ENCODE results near the gene STK11. TPM values are rescaled to one million over a fixed set of nuclear protein-coding genes. Genes with fewer than 3 reads are reported as not detected.

The STK11 gene
- total and polyA plus RNA-seq, 7 donors: 64.9 to 133 (median 85.9) TPM

DNA sequence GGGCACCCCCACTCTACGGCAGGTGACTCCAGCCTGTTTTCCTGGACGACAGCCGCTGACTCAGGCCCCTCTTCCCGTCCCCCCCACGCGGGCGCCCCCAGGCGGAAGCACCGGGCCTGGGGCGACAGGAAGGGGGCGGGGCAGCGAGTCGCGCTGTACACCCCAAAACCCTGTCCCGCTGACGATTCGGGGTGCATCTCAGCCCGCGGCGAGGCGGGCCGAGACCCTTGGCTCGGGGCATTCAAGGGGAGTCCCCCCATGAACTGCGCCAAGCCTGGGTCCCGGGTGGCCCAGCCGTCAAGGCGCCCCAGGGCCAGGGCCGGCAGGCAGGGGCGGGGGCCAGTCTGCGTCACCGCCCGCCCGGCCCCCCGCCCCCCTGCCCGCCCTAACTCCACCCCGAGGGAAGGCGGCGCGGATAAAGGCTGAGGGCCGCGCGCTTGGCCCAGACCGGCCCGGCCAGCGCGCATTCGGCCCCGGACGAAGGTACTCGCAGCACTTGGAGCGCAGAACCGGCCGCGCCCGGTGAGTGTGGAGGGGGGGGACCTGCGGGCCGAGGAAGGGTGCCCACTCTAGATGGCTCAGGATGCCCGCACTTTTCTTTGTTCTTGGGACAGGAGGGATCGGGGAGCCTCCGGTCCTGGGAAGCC lies 42.7 kb downstream of the STK11 start, which contains the start of gene MIDN:
Gene MIDN (plus strand): TSS at position 445 of the 647 bp plus-strand sequence. CDS start 1,714 bp downstream, outside the sequence.
- H3K36me3 ChIP-seq (ENCODE audit: insufficient read depth in 1 of 2, low read depth in 1 of 2): peaks cover 0 to 20% of the 10 kb centered on the region in 2 donors
- DNase-seq: peak; percentile 91 to 96
- TF ChIP-seq, protein P1, sequence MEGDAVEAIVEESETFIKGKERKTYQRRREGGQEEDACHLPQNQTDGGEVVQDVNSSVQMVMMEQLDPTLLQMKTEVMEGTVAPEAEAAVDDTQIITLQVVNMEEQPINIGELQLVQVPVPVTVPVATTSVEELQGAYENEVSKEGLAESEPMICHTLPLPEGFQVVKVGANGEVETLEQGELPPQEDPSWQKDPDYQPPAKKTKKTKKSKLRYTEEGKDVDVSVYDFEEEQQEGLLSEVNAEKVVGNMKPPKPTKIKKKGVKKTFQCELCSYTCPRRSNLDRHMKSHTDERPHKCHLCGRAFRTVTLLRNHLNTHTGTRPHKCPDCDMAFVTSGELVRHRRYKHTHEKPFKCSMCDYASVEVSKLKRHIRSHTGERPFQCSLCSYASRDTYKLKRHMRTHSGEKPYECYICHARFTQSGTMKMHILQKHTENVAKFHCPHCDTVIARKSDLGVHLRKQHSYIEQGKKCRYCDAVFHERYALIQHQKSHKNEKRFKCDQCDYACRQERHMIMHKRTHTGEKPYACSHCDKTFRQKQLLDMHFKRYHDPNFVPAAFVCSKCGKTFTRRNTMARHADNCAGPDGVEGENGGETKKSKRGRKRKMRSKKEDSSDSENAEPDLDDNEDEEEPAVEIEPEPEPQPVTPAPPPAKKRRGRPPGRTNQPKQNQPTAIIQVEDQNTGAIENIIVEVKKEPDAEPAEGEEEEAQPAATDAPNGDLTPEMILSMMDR (IDR thresholded peaks at IDR 0.05): peak; percentile 44
- no peaks in the 10 kb centered on the region for H3K27me3 ChIP-seq (ENCODE audit: insufficient read depth in 3 of 3, low read length in 2 of 3)
- WGBS, 3 donors: 1 to 2% (median 1%) methylated on average over 34 to 60 of the region's 60 CpGs
- H3K9me3 ChIP-seq: no peaks in the 10 kb centered on the region
- ATAC-seq: peak; percentile 41 to 49 (median 46)
- H3K4me1 ChIP-seq: peaks cover 51% of the 10 kb centered on the region
- H3K27ac ChIP-seq: peak within 1 kb of the TSS; percentile 99
- intact Hi-C loops (cut with DNase I): no loop called here
- H3K4me3 ChIP-seq: peak within 1 kb of the TSS; percentile 80

DNA sequence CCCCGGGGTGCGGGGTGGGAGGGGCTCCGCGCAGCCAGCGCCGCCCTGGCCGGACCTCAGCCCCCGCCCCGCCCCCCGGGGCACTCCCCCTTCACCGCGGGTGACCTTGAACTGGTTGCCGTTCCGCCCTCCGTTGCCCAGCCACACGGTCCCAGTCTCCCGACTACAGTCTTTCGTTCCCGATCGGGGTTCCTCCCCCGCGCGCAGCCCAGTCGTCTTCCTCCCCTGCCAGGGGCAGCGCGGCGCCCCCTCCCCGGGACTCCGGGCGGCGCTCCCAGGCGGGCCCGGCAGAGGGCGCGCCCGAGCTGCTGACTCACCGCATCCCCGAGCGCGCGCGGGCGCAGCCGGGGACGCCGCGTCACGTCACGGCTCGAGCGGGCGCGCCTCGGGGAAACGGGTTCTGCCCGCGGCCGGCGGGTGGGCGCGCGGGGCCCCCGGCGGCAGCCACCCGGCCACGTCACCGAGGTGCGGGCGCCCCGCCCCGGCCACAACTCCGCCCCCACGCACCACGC lies 43.3 kb downstream of the STK11 start:
- 0 to 2% (median 1%) methylated on average over 17 to 72 of the region's 74 CpGs for WGBS, 3 donors
- TF ChIP-seq, protein P1 (IDR thresholded peaks at IDR 0.05): peak; percentile 76
- DNase-seq (peak; percentile 89 to 93), ATAC-seq (peak; percentile 8 to 20 (median 10))
- Histone ChIP-seq H3K27me3 (ENCODE audit: insufficient read depth in 3 of 3, low read length in 2 of 3) (no peaks in the 10 kb centered on the region), H3K27ac (peak overlapping the region; percentile 99), H3K36me3 (ENCODE audit: insufficient read depth in 1 of 2, low read depth in 1 of 2) (peaks cover 0 to 25% of the 10 kb centered on the region in 2 donors), H3K4me3 (peak overlapping the region; percentile 80), H3K4me1 (peaks cover 51% of the 10 kb centered on the region), H3K9me3 (no peaks in the 10 kb centered on the region)
- intact Hi-C loops (cut with DNase I): no loop called here

DNA sequence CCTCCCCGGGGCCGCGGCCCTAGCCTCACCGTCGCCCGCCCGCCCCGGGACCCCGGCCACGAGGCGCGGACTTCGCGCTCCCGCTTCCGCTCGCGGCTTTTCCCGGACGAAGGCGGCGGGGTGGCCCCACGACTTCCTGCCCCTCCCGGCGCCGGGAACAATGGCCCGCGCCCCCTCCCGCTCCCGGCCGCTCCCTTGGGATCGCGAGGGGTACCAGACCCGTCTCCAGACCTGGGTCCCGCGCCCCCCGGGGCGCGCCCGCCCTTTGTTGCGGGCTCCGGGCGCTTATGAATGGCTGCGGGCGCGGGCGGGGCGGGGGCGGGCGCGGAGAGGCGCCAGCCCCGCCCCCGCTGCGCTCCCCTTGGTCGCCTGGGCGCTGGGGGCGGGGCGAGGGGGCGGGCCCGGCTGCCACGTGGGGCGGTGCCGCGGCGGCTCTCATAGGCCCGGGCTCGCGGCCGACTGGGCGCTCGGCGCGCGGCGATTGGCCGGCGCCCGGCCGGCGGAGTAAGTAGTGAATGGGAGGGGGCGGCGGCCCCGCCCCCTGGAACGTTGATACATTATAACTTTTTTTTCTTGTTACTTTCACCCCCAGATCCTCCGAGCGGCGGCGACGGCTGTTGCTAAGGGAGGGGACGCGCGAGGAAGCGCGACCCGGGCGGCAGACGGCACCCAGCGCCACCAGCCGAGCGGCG lies 43.9 kb downstream of the STK11 start:
- WGBS, 3 donors: 0 to 1% (median 0%) methylated on average over 11 to 102 of the region's 102 CpGs
- no peaks in the 10 kb centered on the region for H3K27me3 ChIP-seq (ENCODE audit: insufficient read depth in 3 of 3, low read length in 2 of 3)
- peak; percentile 1 to 26 (median 2) for ATAC-seq
- peak overlapping the region; percentile 80 for H3K4me3 ChIP-seq
- DNase-seq: peak; percentile 94 to 96
- no peaks in the 10 kb centered on the region for H3K9me3 ChIP-seq
- H3K27ac ChIP-seq: peak overlapping the region; percentile 99
- TF ChIP-seq, protein P1 (IDR thresholded peaks at IDR 0.05): no peak
- H3K4me1 ChIP-seq: peaks cover 52% of the 10 kb centered on the region
- intact Hi-C loops (cut with DNase I): no loop called here
- peaks cover 4 to 31% of the 10 kb centered on the region in 2 donors for H3K36me3 ChIP-seq (ENCODE audit: insufficient read depth in 1 of 2, low read depth in 1 of 2)

GRCh38 chr19:1249990-1250436 lies 44.4 kb downstream of the STK11 start:
- no peaks in the 10 kb centered on the region for H3K9me3 ChIP-seq
- peak overlapping the region; percentile 99 for H3K27ac ChIP-seq
- peak overlapping the region; percentile 80 for H3K4me3 ChIP-seq
- peaks cover 5 to 37% of the 10 kb centered on the region in 2 donors for H3K36me3 ChIP-seq (ENCODE audit: insufficient read depth in 1 of 2, low read depth in 1 of 2)
- WGBS, 3 donors: 1 to 2% (median 2%) methylated on average over 40 to 67 of the region's 67 CpGs
- intact Hi-C loops (cut with DNase I): no loop called here
- no peak for DNase-seq
- H3K4me1 ChIP-seq: peaks cover 51% of the 10 kb centered on the region
- H3K27me3 ChIP-seq (ENCODE audit: insufficient read depth in 3 of 3, low read length in 2 of 3): no peaks in the 10 kb centered on the region
- ATAC-seq: no peak
- TF ChIP-seq, protein P1 (IDR thresholded peaks at IDR 0.05): no peak
